ENCODE measurements around the gene PPFIBP1. TPM values are rescaled to one million over a fixed set of nuclear protein-coding genes. Genes with fewer than 3 reads are reported as not detected.

PPFIBP1 gene
- polyA plus RNA-seq, 2 of the 4 experiments (the other 2 are of a cell fraction) = 24.8 to 89.0 TPM

- Histone ChIP-seq H3K4me1 (no peaks in the 10 kb centered on the region), H3K4me2 (no peak overlapping the region), H3K9me3 (no peaks in the 10 kb centered on the region), H3K4me3 (no peak overlapping the region), H3K27ac (no peak overlapping the region)
- 86% methylated on average over 2 of the region's 2 CpGs for WGBS (ENCODE audit: missing lambda C conversion rate)
- FAIRE-seq (no peak), ATAC-seq (no peak), DNase-seq (ENCODE audit: low read depth in 1 of 2, low spot score in 1 of 2) (no peak)
- TF ChIP-seq ATOH8 (CRISPR knock-in tag; IDR thresholded peaks at IDR 0.05; ENCODE audit: low read depth) (no peak), HES2 (IDR thresholded peaks at IDR 0.05) (no peak), HOXB5 (CRISPR knock-in tag; IDR thresholded peaks at IDR 0.05) (no peak)
- CTCF ChIA-PET = no interaction called here
- POLR2A ChIA-PET = no interaction called here
Observed at GRCh38 chr12:27506645-27507189, 17.3 kb upstream of the PPFIBP1 start.

- no peaks in the 10 kb centered on the region for H3K9me3 ChIP-seq
- ChIA-PET CTCF (interaction anchor here (1.2 to 1.3 kb wide), 2 partner anchors 12 to 74 kb away, joined by 3 to 4 read pairs; no protein-coding TSS in a partner anchor), POLR2A (no interaction called here)
- ATAC-seq (no peak), FAIRE-seq (no peak), DNase-seq (ENCODE audit: low read depth in 1 of 2, low spot score in 1 of 2) (no peak)
- TF ChIP-seq MAFK (IDR thresholded peaks at IDR 0.05; ENCODE audit: partially characterized antibody) (no peak), SREBF2 (IDR thresholded peaks at IDR 0.05) (no peak), EHF (CRISPR knock-in tag; IDR thresholded peaks at IDR 0.05) (no peak), CTCF (IDR thresholded peaks at IDR 0.05) (no peak), RARB (CRISPR knock-in tag; IDR thresholded peaks at IDR 0.05) (no peak), FOSL2 (IDR thresholded peaks at IDR 0.05) (no peak), FOSL2 (CRISPR knock-in tag; IDR thresholded peaks at IDR 0.05) (no peak), POLR2A (IDR thresholded peaks at IDR 0.05; ENCODE audit: low read length) (no peak), MYC (IDR thresholded peaks at IDR 0.05; ENCODE audit: borderline replicate concordance, low read length) (no peak), HEYL (CRISPR knock-in tag; IDR thresholded peaks at IDR 0.05) (no peak), HOXB5 (CRISPR knock-in tag; IDR thresholded peaks at IDR 0.05) (no peak), CHD4 (IDR thresholded peaks at IDR 0.05; ENCODE audit: borderline replicate concordance) (no peak), SMC3 (IDR thresholded peaks at IDR 0.05) (no peak), ATOH8 (CRISPR knock-in tag; IDR thresholded peaks at IDR 0.05; ENCODE audit: low read depth) (no peak), CBX2 (IDR thresholded peaks at IDR 0.05; ENCODE audit: borderline replicate concordance, low read depth) (no peak), JUN (IDR thresholded peaks at IDR 0.05) (no peak), ELK1 (IDR thresholded peaks at IDR 0.05; ENCODE audit: low read depth, low read length) (no peak), NR3C1 (IDR thresholded peaks at IDR 0.05) (no peak), CBX8 (IDR thresholded peaks at IDR 0.05) (no peak), EP300 (IDR thresholded peaks at IDR 0.05) (no peak), CEBPB (IDR thresholded peaks at IDR 0.05) (no peak)
- H3K4me3 ChIP-seq = no peak overlapping the region
- 40% methylated on average over 5 of the region's 5 CpGs for WGBS (ENCODE audit: missing lambda C conversion rate)
- H3K4me2 ChIP-seq = no peak overlapping the region
- H3K4me1 ChIP-seq = no peaks in the 10 kb centered on the region
- H3K27ac ChIP-seq = no peak overlapping the region
Observed at GRCh38 chr12:27508736-27509431, 15.1 kb upstream of the PPFIBP1 start.

Data from A549 (cell line).